Neural cell (in vitro differentiated cells): ENCODE results near the gene POU4F2.
A peak's percentile ranks its signal among the peaks of the same experiment; 100 is the strongest.

Source experiments
- CTCF ChIP-seq: fragments of 450-650 bp; IDR thresholded peaks from 2 replicates; pipeline ENCODE4 v1.5.1; 2014; ENCODE audit warnings: antibody characterized with exemption, mild to moderate bottlenecking, moderate library complexity; ENCODE audit not compliant: poor library complexity, severe bottlenecking
- EZH2 ChIP-seq: fragments of 200-600, 300-800 bp; shearing (Covaris generic), sonication (generic); IDR thresholded peaks from 2 replicates; pipeline ENCODE4 v1.6.1; 2014; ENCODE audit warnings: antibody characterized with exemption, low read length, borderline replicate concordance, mild to moderate bottlenecking; ENCODE audit not compliant: insufficient read depth, poor library complexity, severe bottlenecking
- POLR2AphosphoS5 ChIP-seq: IDR thresholded peaks from 2 replicates; pipeline ENCODE4 v1.6.1; 2012
- RAD21 ChIP-seq: fragments of 450-650 bp; conservative IDR thresholded peaks from 2 replicates; pipeline ENCODE4 v1.6.1; 2014; ENCODE audit warnings: antibody characterized with exemption, mild to moderate bottlenecking, moderate library complexity
- REST ChIP-seq: IDR thresholded peaks from 2 replicates; pipeline ENCODE4 v1.6.1; 2012; ENCODE audit warnings: borderline replicate concordance
- SMC3 ChIP-seq: fragments of 450-650 bp; conservative IDR thresholded peaks from 2 replicates; pipeline ENCODE4 v1.6.1; 2014; ENCODE audit warnings: antibody characterized with exemption, mild to moderate bottlenecking, moderate library complexity; ENCODE audit not compliant: poor library complexity
- TAF1 ChIP-seq: IDR thresholded peaks from 2 replicates; pipeline ENCODE4 v1.6.1; 2012; ENCODE audit warnings: low read depth

DNA sequence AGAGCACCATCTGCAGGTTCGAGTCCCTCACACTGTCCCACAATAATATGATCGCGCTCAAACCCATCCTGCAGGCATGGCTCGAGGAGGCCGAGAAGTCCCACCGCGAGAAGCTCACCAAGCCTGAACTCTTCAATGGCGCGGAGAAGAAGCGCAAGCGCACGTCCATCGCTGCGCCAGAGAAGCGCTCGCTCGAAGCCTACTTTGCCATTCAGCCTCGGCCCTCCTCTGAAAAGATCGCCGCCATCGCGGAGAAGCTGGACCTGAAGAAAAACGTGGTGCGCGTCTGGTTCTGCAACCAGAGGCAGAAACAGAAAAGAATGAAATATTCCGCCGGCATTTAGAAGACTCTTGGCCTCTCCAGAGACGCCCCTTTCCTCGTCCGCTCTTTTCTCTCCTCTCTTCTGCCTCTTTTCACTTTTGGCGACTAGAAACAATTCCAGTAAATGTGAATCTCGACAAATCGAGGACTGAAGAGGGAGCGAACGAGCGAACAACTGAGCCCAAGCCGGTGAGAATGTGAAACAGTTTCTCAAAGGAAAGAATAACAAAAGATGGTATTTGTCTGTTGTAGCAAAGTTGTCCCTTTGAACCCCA lies 1.9 kb downstream of the POU4F2 start:
- TF ChIP-seq CTCF (no peak), EZH2 (no peak), POLR2AphosphoS5 (peak; percentile 63), RAD21 (no peak), TAF1 (no peak), REST (no peak), SMC3 (no peak)
